Right renal cortex interstitium (tissue), 3 donors: Measurements from ENCODE around the gene AUP1. TPM values are rescaled to one million over a fixed set of nuclear protein-coding genes. Genes with fewer than 3 reads are reported as not detected.

Experiments
- DNase-seq, 3 donors: peaks; one replicate each; pipeline ENCODE4 v3.0.0-alpha.2; 2013; ENCODE audit warnings: low read depth in 3 of 3, low spot score in 2 of 3
- polyA plus RNA-seq, 3 donors: library from polyadenylated mRNA; unstranded; fragments of 120-200 nt; gene quantifications; one replicate each; pipeline ENCODE4 v1.2.1, GENCODE V29; 2013; ENCODE audit not compliant: insufficient read length in 3 of 3

The AUP1 gene
- polyA plus RNA-seq, 3 donors, result 92.5 to 99.8 (median 97.0) TPM

- no peak for DNase-seq
These were observed 9.4 kb upstream of the AUP1 start for GRCh38 chr2:74538881-74539339.

GRCh38 chr2:74537140-74537539 lies 7.6 kb upstream of the AUP1 start:
- DNase-seq, result no peak

- no peak for DNase-seq
These were observed 6.9 kb upstream of the AUP1 start for GRCh38 chr2:74536166-74536950.

GRCh38 chr2:74535440-74535965 lies 6.0 kb upstream of the AUP1 start:
- DNase-seq, result no peak

- no peak for DNase-seq
These were observed 4.9 kb upstream of the AUP1 start for GRCh38 chr2:74534411-74534810.

GRCh38 chr2:74533464-74533863 lies 4.0 kb upstream of the AUP1 start:
- no peak for DNase-seq

- DNase-seq, result no peak
These were observed 2.7 kb upstream of the AUP1 start for GRCh38 chr2:74532222-74532621.

- no peak for DNase-seq
These were observed 2.2 kb upstream of the AUP1 start for GRCh38 chr2:74531666-74532065.

- DNase-seq, result no peak
These were observed 1.0 kb upstream of the AUP1 start for GRCh38 chr2:74530239-74531187.

GRCh38 chr2:74528600-74529356 lies 728 bp downstream of the AUP1 start:
- no peak for DNase-seq

GRCh38 chr2:74527741-74528140 lies 1.8 kb downstream of the AUP1 start:
- DNase-seq, result no peak

- no peak for DNase-seq
These were observed 2.8 kb downstream of the AUP1 start for GRCh38 chr2:74526649-74527230.

- DNase-seq, result no peak
These were observed 3.5 kb downstream of the AUP1 start, which contains the start of gene DQX1 for GRCh38 chr2:74525717-74526648. DQX1 (minus strand) TSS chr2:74526231; CDS start chr2:74525729, 502 bp downstream.

GRCh38 chr2:74524955-74525716 lies 4.4 kb downstream of the AUP1 start:
- DNase-seq, result no peak

GRCh38 chr2:74524005-74524404 lies 5.5 kb downstream of the AUP1 start:
- DNase-seq, result no peak

GRCh38 chr2:74522516-74522915 lies 7.0 kb downstream of the AUP1 start:
- no peak for DNase-seq

GRCh38 chr2:74516650-74517049 lies 12.9 kb downstream of the AUP1 start:
- no peak for DNase-seq

GRCh38 chr2:74515981-74516633 lies 13.4 kb downstream of the AUP1 start:
- DNase-seq, result no peak
